Erythroblast (primary cell): ENCODE measurements around the gene LRRC52.

ENCODE experiments used
- GATA1 ChIP-seq: IDR thresholded peaks from 2 replicates; pipeline ENCODE4 v1.6.1; 2011; ENCODE audit warnings: low read depth, mild to moderate bottlenecking, control low read depth, low read length, moderate library complexity
- POLR2A ChIP-seq: IDR thresholded peaks from 2 replicates; pipeline ENCODE4 v1.6.1; 2011; ENCODE audit warnings: mild to moderate bottlenecking, low read length

DNA sequence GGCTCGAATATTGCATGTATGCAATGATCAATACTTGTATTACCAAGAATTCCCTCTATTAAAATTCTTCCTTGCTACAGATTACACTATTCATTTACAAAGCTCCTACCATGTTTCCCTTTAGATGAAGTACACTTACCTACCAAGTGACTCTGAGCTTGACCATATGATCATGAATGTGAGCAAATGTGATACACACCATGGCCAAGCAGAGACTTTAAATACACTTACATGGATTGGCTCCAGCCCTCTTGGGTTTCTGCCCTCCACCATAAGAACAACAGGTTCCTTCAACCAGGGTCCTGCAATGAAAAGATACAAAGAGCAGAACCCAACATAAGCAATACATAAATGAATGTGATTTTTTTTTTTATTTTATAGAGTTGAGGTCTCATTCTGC lies 30.0 kb downstream of the LRRC52 start:
- TF ChIP-seq POLR2A, result no peak
- no peak for TF ChIP-seq GATA1
